GF-D8 (cell line): ENCODE results near the gene KIF1A.

Source experiments
- DNase-seq: peaks from one replicate; lab custom pipeline; 2025; lab: John Stamatoyannopoulos, UW

KIF1A gene

GRCh38 chr2:240819858-240820606 is at the start of gene KIF1A:
Gene KIF1A, minus strand, starts transcription at chr2:240820219. Its CDS starts 22,467 bp downstream, at chr2:240797752.
- no peak for DNase-seq

GRCh38 chr2:240869109-240869955 is 49.3 kb upstream of the KIF1A start:
- no peak for DNase-seq

- DNase-seq: peak; percentile 29
Observed at GRCh38 chr2:240868286-240869108, 48.5 kb upstream of the KIF1A start, which contains the start of gene AGXT. Gene AGXT, plus strand, starts transcription at chr2:240868824. Its CDS starts 42 bp downstream, at chr2:240868866.

- DNase-seq: no peak
Observed at GRCh38 chr2:240865391-240865790, 45.4 kb upstream of the KIF1A start.

DNA sequence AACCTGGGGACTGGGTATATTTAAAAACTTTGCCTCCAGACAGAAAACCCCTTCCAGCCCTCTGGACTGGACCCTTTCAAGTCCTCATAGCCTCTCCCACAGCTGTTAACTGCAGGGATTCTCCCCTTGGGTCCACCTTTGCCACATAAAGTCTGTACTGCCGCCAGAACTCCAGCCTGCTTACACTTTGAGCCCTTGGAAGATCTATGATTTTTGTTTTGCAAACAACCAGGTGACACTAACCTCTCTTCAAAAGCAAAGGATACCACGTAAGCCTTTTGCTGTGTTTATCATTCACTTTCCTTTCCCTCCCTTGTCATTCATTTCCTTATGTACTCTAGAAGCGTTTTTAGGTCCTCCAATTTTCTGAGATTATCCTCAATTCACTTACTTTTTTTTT is 44.5 kb upstream of the KIF1A start:
- DNase-seq: no peak

DNA sequence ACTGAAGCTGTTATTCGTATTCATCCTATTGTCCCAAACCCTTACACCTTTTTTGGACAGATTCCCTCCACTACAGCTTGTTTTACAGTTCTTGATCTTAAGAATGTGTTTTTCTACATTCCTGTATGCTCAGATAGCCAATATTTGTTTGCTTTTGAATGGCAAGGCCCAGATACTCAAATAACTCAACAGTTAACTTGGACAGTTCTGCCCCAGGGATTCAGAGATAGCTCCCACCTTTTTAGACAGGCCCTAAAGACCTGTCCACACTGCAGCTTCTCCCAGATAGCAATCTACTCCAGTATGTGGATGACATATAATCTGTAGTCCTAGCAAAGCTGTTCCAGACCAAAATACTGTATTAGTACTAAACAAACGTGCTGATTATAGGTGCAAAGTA is 41.5 kb upstream of the KIF1A start:
- no peak for DNase-seq

DNA sequence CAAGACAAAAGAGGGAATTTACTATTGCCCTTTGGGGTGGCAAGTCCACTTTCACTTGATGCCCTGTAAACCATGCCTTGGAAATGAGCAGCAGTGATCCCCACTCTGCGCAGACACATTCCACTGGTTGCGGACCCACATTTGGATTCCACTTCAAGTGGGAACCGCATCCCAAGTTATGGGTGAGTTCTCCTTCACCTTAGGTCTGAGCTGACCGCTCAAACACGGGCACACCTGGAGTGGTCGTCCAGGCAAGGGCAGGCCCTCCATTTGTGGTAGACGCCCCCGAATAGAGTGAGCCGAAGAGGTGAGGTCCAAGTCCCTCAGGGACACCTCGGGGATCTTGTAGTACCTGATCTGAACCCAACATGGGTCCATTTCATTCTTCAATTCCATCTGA is 38.9 kb upstream of the KIF1A start:
- DNase-seq: no peak

DNA sequence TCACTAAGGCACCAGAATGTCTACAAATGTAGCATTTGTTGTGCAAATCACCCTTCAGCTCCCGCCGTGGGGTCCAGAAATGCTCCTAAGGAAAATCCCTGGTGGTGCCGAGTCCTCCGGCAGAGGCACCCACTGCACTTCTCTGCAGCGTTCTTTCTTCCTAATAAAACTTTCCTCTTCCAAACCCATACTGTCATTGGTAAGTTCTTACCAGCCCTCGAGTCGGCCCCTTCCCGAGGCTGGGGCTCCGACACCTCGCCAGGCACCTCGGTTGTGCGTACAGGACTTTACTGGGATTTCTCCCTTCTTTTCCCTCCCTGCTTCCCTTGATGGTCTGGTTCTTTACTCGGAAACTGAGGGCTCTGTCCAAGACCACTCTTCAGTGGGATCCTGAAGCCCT is 38.3 kb upstream of the KIF1A start:
- no peak for DNase-seq

DNA sequence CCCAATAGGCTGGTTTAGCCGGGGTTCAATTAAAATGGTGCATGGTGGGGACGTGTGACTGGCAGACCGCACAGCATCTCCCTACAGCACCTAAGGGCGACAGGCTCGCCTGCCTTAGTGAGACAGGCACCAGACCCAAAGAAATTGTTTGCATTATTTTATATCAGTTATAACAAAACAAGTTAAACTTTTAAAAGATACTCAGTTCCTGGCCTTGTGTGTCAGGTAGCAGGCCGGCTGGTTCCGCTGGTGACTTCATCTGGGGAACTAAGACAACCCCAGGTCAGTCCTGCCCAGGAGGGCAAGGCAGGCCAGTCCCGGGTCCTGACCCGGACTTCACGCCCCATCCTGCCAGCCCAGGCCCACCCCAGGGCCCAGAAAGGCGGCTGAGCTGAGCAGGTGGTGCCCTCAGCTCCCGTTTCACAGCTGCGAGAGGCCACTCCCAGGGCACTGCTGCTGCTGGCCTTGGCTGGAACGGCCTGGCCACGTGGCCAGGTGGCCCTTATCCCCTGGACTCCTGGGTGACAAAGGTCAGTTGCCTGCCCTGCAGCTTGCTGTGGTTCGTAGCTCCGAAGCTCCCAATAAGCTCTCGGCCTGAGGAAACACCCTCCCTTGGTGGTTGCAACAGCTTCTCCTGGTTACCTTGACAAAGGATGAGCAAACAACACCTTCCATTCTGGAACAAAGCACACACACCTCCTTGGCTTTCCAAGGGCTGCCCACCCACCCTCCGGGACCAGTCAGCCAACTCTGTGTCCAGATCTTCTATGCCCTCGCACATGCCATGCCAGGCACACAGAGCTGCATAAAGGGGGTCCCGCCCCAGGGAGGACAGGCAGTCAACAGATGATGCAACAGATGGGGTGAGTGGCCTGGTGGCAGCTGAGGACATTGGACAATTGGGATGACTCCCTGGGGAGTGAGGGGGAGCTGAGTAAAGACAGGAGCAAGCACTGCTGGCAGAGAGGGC is 37.3 kb upstream of the KIF1A start:
- DNase-seq: no peak

GRCh38 chr2:240856151-240856980 is 36.3 kb upstream of the KIF1A start:
- no peak for DNase-seq

GRCh38 chr2:240855670-240856069 is 35.7 kb upstream of the KIF1A start:
- DNase-seq: no peak

DNA sequence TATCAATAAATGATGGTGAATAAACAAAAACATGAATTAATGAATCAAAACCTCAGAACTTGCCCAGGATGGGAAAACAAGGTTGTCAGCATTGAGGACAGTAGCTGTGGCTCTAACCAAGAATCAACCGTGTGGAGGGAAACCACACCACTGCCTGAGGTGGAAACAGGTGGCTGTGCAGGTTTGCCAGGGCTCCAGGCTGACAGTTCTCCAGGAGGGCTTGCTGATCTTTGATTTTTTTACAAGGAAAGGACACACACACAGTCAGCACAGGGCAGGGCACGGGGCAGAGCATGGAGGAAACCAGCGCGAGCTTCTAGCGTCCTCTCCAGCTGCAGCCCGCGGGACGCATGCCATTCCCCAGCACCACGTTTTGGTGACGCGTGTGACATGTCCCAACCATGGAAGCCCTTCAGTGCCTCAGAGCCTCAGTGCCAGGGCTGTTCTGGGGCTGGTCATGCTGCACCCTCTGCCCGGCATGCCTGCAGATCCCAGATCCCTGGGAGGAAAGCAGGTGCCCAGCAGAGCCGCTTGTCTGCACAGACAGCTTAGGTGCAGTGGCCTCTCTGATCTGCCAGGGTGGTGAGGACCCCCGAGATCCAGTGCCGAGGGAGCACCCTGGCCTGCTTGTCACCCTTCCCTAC is 32.8 kb upstream of the KIF1A start:
- no peak for DNase-seq

GRCh38 chr2:240851078-240851991 is 31.3 kb upstream of the KIF1A start:
- peak; percentile 25 for DNase-seq

GRCh38 chr2:240850756-240851077 is 30.7 kb upstream of the KIF1A start:
- DNase-seq: no peak

- DNase-seq: no peak
Observed at GRCh38 chr2:240850026-240850425, 30.0 kb upstream of the KIF1A start.

GRCh38 chr2:240848900-240849680 is 29.1 kb upstream of the KIF1A start:
- DNase-seq: no peak

DNA sequence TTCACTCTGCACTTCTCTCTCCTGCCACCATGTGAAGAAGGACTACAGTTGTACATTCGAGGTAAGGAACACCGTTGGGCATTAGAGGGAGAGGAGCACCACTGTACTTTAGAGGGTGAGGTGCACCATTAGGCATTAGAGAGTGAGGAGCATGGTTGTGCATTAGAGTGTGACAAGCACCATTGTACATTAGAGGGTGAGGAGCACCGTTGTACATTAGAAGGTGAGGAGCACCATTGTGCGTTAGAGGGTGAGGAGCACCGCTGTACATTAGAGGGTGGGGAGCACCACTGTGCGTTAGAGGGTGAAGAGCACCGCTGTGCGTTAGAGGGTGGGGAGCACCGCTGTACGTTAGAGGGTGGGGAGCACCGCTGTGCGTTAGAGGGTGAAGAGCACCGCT is 27.8 kb upstream of the KIF1A start:
- DNase-seq: no peak
